Neuronal stem cell (in vitro differentiated cells): ENCODE measurements around the gene CAB39.

Experiments
- DNase-seq: peaks from one replicate; pipeline ENCODE4 v3.0.0-alpha.2; 2013; ENCODE audit warnings: low spot score
- H2AFZ ChIP-seq: one replicate; pipeline ENCODE4 v1.6.1; 2013; ENCODE audit warnings: mild to moderate bottlenecking, low read length, inconsistent platforms
- H2AK5ac ChIP-seq: 2 replicates; pipeline ENCODE4 v1.6.1; 2013; ENCODE audit warnings: low read depth, mild to moderate bottlenecking, inconsistent platforms, low read length, moderate library complexity, mixed read lengths
- H2BK120ac ChIP-seq: 2 replicates; pipeline ENCODE4 v1.6.1; 2013; ENCODE audit warnings: low read depth, mild to moderate bottlenecking, inconsistent platforms, low read length, moderate library complexity, mixed read lengths
- H2BK12ac ChIP-seq: one replicate; pipeline ENCODE4 v1.6.1; 2013; ENCODE audit warnings: low read length, inconsistent platforms
- H2BK15ac ChIP-seq: 2 replicates; pipeline ENCODE4 v1.6.1; 2013; ENCODE audit warnings: mild to moderate bottlenecking, low read length, inconsistent platforms, mixed read lengths
- H2BK5ac ChIP-seq: one replicate; pipeline ENCODE4 v1.6.1; 2013; ENCODE audit warnings: inconsistent platforms, mild to moderate bottlenecking, low read length, moderate library complexity
- H3K14ac ChIP-seq: one replicate; pipeline ENCODE4 v1.6.1; 2013; ENCODE audit warnings: low read length, inconsistent platforms
- H3K18ac ChIP-seq: 2 replicates; pipeline ENCODE4 v1.6.1; 2013; ENCODE audit warnings: low read length, inconsistent platforms
- H3K23ac ChIP-seq: 2 replicates; pipeline ENCODE4 v1.6.1; 2013; ENCODE audit warnings: low read depth, mild to moderate bottlenecking, mixed read lengths, low read length, inconsistent platforms; ENCODE audit not compliant: poor library complexity
- H3K27ac ChIP-seq: replicated peaks from 3 replicates; pipeline ENCODE4 v1.5.1; 2013; ENCODE audit warnings: low read length, inconsistent platforms
- H3K27me3 ChIP-seq, 3 experiments: 2 replicates each; pipeline ENCODE4 v1.6.1; 2013; ENCODE audit warnings: low read length in 3 of 3, mild to moderate bottlenecking in 2 of 3, inconsistent platforms in 1 of 3, low read depth in 1 of 3, mixed read lengths in 1 of 3, moderate library complexity in 1 of 3; ENCODE audit not compliant: control insufficient read depth in 3 of 3, insufficient read depth in 3 of 3
- H3K36me3 ChIP-seq, 2 donors: replicated peaks in 1 of 2; 2 replicates each; pipeline ENCODE4 v1.6.1; 2013; ENCODE audit warnings: low read length in 2 of 2; ENCODE audit not compliant: control insufficient read depth in 2 of 2, insufficient read depth in 2 of 2
- H3K4ac ChIP-seq: 2 replicates; pipeline ENCODE4 v1.6.1; 2013; ENCODE audit warnings: inconsistent platforms, mild to moderate bottlenecking, low read length, moderate library complexity
- H3K4me1 ChIP-seq, 2 donors: 1 replicate in 1 of 2; 2 replicates in 1 of 2; pipeline ENCODE4 v1.6.1; 2013; ENCODE audit warnings: low read length in 2 of 2, low read depth in 1 of 2; ENCODE audit not compliant: control insufficient read depth in 2 of 2, insufficient read depth in 1 of 2
- H3K4me2 ChIP-seq: one replicate; pipeline ENCODE4 v1.6.1; 2013; ENCODE audit warnings: mild to moderate bottlenecking, low read length, inconsistent platforms; ENCODE audit not compliant: insufficient read depth, poor library complexity, severe bottlenecking
- H3K4me3 ChIP-seq, 2 donors: 2 replicates each; pipeline ENCODE4 v1.5.1; 2013; ENCODE audit warnings: low read length in 2 of 2, mild to moderate bottlenecking in 2 of 2, inconsistent platforms in 1 of 2, moderate library complexity in 1 of 2
- H3K79me1 ChIP-seq: one replicate; pipeline ENCODE4 v1.6.1; 2013; ENCODE audit warnings: low read depth, mild to moderate bottlenecking, inconsistent platforms, low read length, moderate library complexity
- H3K9ac ChIP-seq: one replicate; pipeline ENCODE4 v1.6.1; 2013; ENCODE audit warnings: mild to moderate bottlenecking, low read depth, low read length, inconsistent platforms; ENCODE audit not compliant: poor library complexity
- H3K9me3 ChIP-seq, 2 donors: replicated peaks in 1 of 2; 2 replicates each; pipeline versions ENCODE3 to v1.6.1; 2013; ENCODE audit warnings: low read length in 2 of 2, mild to moderate bottlenecking in 2 of 2, inconsistent platforms in 1 of 2, low read depth in 1 of 2, mixed read lengths in 1 of 2, moderate library complexity in 1 of 2; ENCODE audit not compliant: control insufficient read depth in 2 of 2, insufficient read depth in 1 of 2
- H4K8ac ChIP-seq: one replicate; pipeline ENCODE4 v1.6.1; 2013; ENCODE audit warnings: low read depth, mild to moderate bottlenecking, inconsistent platforms, low read length, moderate library complexity
- H4K91ac ChIP-seq: one replicate; pipeline ENCODE4 v1.6.1; 2013; ENCODE audit warnings: low read length, low read depth, mild to moderate bottlenecking, inconsistent platforms; ENCODE audit not compliant: poor library complexity
- WGBS, 2 donors: extraction: QIAGEN DNeasy Blood & Tissue Kit; methylation state at CpG; one replicate each; pipeline ENCODE4 v1.1.7; 2013; ENCODE audit warnings: missing lambda C conversion rate in 2 of 2, mixed read lengths in 1 of 2; ENCODE audit not compliant: insufficient read length in 2 of 2, insufficient replicate concordance in 1 of 2; ENCODE audit errors: extremely low coverage in 2 of 2; 5-methylcytosine and 5-hydroxymethylcytosine counted together

CAB39 gene

DNA sequence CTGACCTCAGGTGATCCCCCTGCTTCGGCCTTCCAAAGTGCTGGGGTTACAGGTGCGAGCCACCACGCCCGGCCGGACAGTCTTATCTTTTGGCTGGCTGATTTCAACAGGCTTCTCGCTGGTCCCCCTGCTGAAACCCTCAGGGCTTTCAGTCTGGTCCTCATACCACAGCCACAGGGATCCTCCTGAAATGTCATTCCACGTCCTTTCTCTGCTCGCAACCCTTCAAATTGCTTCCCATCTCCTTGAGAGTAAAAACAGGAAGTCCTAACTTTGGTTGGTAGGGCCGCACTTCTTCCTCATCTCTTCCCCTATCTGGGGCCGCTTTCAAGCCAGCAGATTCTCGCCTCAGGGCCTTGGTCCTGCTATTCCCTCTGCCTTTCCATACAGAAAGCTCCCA is 1.4 kb upstream of the CAB39 start:
- DNase-seq: no peak
- Histone ChIP-seq H3K14ac (no peak overlapping the region), H2AFZ (peak overlapping the region; percentile 49), H3K27me3 (peaks cover 0 to 13% (median 0%) of the 10 kb centered on the region in 3 experiments), H3K4me3 (no peak overlapping the region), H3K4me1 (peaks cover 0 to 9% of the 10 kb centered on the region in 2 donors), H4K8ac (no peak overlapping the region), H3K23ac (no peak overlapping the region), H2BK15ac (no peak overlapping the region), H3K4me2 (no peak overlapping the region), H2BK120ac (peak overlapping the region; percentile 4), H2BK5ac (no peak overlapping the region), H4K91ac (peak overlapping the region; percentile 69), H2BK12ac (no peak overlapping the region), H3K18ac (no peak overlapping the region), H3K9ac (no peak overlapping the region), H3K79me1 (peaks cover 6% of the 10 kb centered on the region), H3K36me3 (peaks cover 0 to 8% of the 10 kb centered on the region in 2 donors), H2AK5ac (no peak overlapping the region), H3K9me3 (no peaks in the 10 kb centered on the region), H3K27ac (no peak overlapping the region), H3K4ac (no peak overlapping the region)
- WGBS, 2 donors: no CpG with 5 or more reads among the region's 11 CpGs

DNA sequence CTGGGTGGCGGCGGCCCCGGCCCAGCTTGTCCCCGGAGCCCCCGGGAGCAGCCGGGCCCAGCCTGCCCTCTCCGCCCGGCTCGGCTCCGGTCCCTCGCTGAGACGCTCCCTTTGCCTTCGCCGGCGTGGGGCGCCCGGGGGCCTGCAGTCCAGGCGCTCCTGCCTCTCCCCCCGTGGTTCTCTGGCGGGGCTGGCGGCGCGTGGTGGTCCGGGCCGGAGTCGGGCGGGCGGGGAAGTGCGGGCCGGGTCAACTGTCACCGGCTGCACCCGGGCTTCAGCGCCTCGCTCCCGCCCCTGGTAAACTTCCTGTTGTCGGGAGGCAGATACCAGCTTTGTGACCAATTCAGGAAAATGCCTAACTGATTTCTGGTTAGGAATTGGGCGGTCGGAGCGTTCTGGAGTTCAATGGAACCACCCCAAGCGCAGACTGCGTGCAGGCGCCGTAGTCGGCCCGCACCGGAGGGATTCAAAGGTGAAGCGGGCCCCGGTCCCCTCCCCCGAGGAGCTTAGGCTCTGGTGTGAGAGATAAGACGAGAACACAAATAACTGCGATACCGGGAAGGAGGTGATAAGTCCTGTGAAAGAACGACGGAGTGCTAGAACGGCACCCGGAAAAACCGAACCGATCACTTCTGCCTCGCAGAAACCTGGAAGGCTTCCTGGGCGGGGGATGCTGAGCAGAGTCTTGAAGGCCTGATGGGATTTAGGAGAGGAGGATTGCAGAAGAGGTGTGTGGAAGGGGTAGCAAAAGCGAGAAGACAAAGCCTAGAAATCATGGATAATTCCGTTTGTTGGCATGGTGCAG is 891 bp downstream of the CAB39 start:
- Histone ChIP-seq H3K4me2 (peak overlapping the region; percentile 59), H3K4ac (no peak overlapping the region), H2BK5ac (peak overlapping the region; percentile 82), H3K4me3 (peak overlapping the region; percentile 93 to 94), H3K79me1 (peaks cover 6% of the 10 kb centered on the region), H2AK5ac (peak overlapping the region; percentile 85), H3K4me1 (peaks cover 2 to 9% of the 10 kb centered on the region in 2 donors), H2BK15ac (no peak overlapping the region), H3K23ac (peak overlapping the region; percentile 65), H3K27ac (no peak overlapping the region), H2BK120ac (no peak overlapping the region), H3K36me3 (peaks cover 0 to 8% of the 10 kb centered on the region in 2 donors), H3K14ac (peak overlapping the region; percentile 71), H3K18ac (peak overlapping the region; percentile 77), H3K27me3 (peaks cover 0 to 3% (median 0%) of the 10 kb centered on the region in 3 experiments), H4K91ac (no peak overlapping the region), H3K9ac (peak overlapping the region; percentile 83), H2BK12ac (no peak overlapping the region), H3K9me3 (no peaks in the 10 kb centered on the region), H2AFZ (peak overlapping the region; percentile 95), H4K8ac (no peak overlapping the region)
- peak; percentile 20 for DNase-seq
- no CpG with 5 or more reads among the region's 62 CpGs for WGBS, 2 donors

DNA sequence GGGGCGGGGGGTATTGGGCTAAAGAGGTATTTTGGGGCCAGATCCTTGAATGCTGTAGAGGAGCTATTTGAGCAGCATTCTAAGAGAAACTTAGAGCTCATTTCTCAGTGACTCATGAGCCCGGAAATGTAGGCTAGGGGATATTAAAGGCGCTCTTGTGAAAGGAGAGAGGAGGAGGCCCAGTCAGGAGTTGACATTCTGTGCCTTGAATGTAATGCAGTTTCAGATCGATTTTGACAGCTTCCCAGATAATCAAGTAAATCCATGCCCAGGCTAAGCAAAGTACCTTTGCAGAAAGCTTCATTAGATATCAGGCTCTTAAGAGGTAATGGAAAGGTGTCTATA is 1.5 kb downstream of the CAB39 start:
- Histone ChIP-seq H4K91ac (no peak overlapping the region), H3K14ac (no peak overlapping the region), H3K36me3 (peaks cover 0 to 8% of the 10 kb centered on the region in 2 donors), H2BK5ac (no peak overlapping the region), H3K27me3 (peaks cover 0 to 3% (median 0%) of the 10 kb centered on the region in 3 experiments), H3K9me3 (no peaks in the 10 kb centered on the region), H2BK15ac (no peak overlapping the region), H3K18ac (no peak overlapping the region), H2BK120ac (no peak overlapping the region), H3K4ac (no peak overlapping the region), H3K9ac (peak overlapping the region; percentile 18), H3K4me2 (peak overlapping the region; percentile 59), H2BK12ac (no peak overlapping the region), H4K8ac (no peak overlapping the region), H3K23ac (no peak overlapping the region), H3K4me3 (peak overlapping the region; percentile 93 to 94), H3K79me1 (peaks cover 6% of the 10 kb centered on the region), H3K27ac (no peak overlapping the region), H2AK5ac (no peak overlapping the region), H2AFZ (peak overlapping the region; percentile 95), H3K4me1 (peaks cover 2 to 9% of the 10 kb centered on the region in 2 donors)
- DNase-seq: peak; percentile 9
- WGBS, 2 donors: no CpG with 5 or more reads among the region's 4 CpGs

DNA sequence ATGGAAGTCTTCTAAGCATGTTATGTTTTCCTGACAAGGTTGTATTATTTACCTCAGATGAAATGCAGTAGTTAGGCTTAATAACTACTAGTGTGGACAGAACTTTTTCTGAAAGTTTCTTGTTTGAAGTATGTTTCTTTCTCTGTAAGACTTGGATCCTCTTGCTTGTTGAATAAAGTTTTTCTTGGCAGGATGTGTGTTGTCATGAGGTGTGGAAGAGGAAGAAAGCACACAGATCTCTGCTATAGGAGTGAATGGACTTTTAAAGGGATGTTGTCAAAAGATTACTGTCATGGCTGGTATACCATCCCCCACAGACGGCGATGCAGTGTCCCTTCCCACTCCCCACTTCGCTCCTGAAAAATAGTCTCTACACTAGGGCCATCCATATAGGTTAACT is 2.6 kb downstream of the CAB39 start:
- Histone ChIP-seq H3K4me3 (no peak overlapping the region), H3K4me2 (no peak overlapping the region), H2BK12ac (no peak overlapping the region), H4K8ac (no peak overlapping the region), H3K79me1 (peaks cover 6% of the 10 kb centered on the region), H3K14ac (no peak overlapping the region), H2AFZ (no peak overlapping the region), H2BK5ac (no peak overlapping the region), H3K4ac (no peak overlapping the region), H2BK120ac (no peak overlapping the region), H2AK5ac (no peak overlapping the region), H2BK15ac (no peak overlapping the region), H3K23ac (no peak overlapping the region), H3K9ac (no peak overlapping the region), H3K9me3 (no peaks in the 10 kb centered on the region), H3K27me3 (no peaks in the 10 kb centered on the region), H3K4me1 (peaks cover 2 to 9% of the 10 kb centered on the region in 2 donors), H3K18ac (no peak overlapping the region), H4K91ac (no peak overlapping the region), H3K36me3 (peaks cover 0 to 8% of the 10 kb centered on the region in 2 donors), H3K27ac (no peak overlapping the region)
- no CpG with 5 or more reads among the region's 3 CpGs for WGBS, 2 donors
- no peak for DNase-seq
